IPS-18c (cell line): Measurements from ENCODE around the gene JPH3.

Source experiments
- H3K4me3 ChIP-seq: 2 replicates; pipeline ENCODE4 v1.7.0; 2013; ENCODE audit warnings: low read depth, mild to moderate bottlenecking, low read length, moderate library complexity; ENCODE audit not compliant: insufficient read depth
- H3K9me3 ChIP-seq: one replicate; pipeline ENCODE4 v1.6.1; 2013; ENCODE audit warnings: mild to moderate bottlenecking, low read length, moderate library complexity; ENCODE audit not compliant: control insufficient read depth, insufficient read depth

The JPH3 gene

GRCh38 chr16:87634411-87634810, 32.1 kb downstream of the JPH3 start:
- H3K4me3 ChIP-seq: no peak overlapping the region
- H3K9me3 ChIP-seq: peaks cover 5% of the 10 kb centered on the region

GRCh38 chr16:87635541-87636049, 33.3 kb downstream of the JPH3 start:
- no peak overlapping the region for H3K4me3 ChIP-seq
- H3K9me3 ChIP-seq: peaks cover 2% of the 10 kb centered on the region

GRCh38 chr16:87636050-87636684, 33.9 kb downstream of the JPH3 start:
- Histone ChIP-seq H3K4me3 (no peak overlapping the region), H3K9me3 (no peaks in the 10 kb centered on the region)

GRCh38 chr16:87636741-87637140, 34.4 kb downstream of the JPH3 start:
- no peak overlapping the region for H3K4me3 ChIP-seq
- H3K9me3 ChIP-seq: no peaks in the 10 kb centered on the region

- Histone ChIP-seq H3K4me3 (no peak overlapping the region), H3K9me3 (no peaks in the 10 kb centered on the region)
Observed at GRCh38 chr16:87637357-87637756, 35.0 kb downstream of the JPH3 start.

- no peaks in the 10 kb centered on the region for H3K9me3 ChIP-seq
Observed at GRCh38 chr16:87638736-87639135, 36.4 kb downstream of the JPH3 start.

GRCh38 chr16:87641721-87642120, 39.4 kb downstream of the JPH3 start:
- Histone ChIP-seq H3K9me3 (peaks cover 3% of the 10 kb centered on the region), H3K4me3 (no peak overlapping the region)

More at GRCh38 chr16:87638736-87639135, 36.4 kb downstream of the JPH3 start:
- no peak overlapping the region for H3K4me3 ChIP-seq

GRCh38 chr16:87642491-87642890, 40.2 kb downstream of the JPH3 start:
- H3K9me3 ChIP-seq: peaks cover 3% of the 10 kb centered on the region
- no peak overlapping the region for H3K4me3 ChIP-seq

GRCh38 chr16:87644186-87644585, 41.9 kb downstream of the JPH3 start:
- H3K4me3 ChIP-seq: no peak overlapping the region
- H3K9me3 ChIP-seq: peaks cover 3% of the 10 kb centered on the region

GRCh38 chr16:87644596-87644995, 42.3 kb downstream of the JPH3 start:
- H3K4me3 ChIP-seq: no peak overlapping the region

GRCh38 chr16:87645802-87646201, 43.5 kb downstream of the JPH3 start:
- peaks cover 3% of the 10 kb centered on the region for H3K9me3 ChIP-seq
- no peak overlapping the region for H3K4me3 ChIP-seq

More at GRCh38 chr16:87644596-87644995, 42.3 kb downstream of the JPH3 start:
- peaks cover 3% of the 10 kb centered on the region for H3K9me3 ChIP-seq

- peaks cover 3% of the 10 kb centered on the region for H3K9me3 ChIP-seq
- no peak overlapping the region for H3K4me3 ChIP-seq
Observed at GRCh38 chr16:87647431-87648185, 45.3 kb downstream of the JPH3 start.

GRCh38 chr16:87648236-87648635, 45.9 kb downstream of the JPH3 start:
- H3K4me3 ChIP-seq: no peak overlapping the region

GRCh38 chr16:87648698-87649487, 46.6 kb downstream of the JPH3 start:
- Histone ChIP-seq H3K4me3 (no peak overlapping the region), H3K9me3 (peaks cover 3% of the 10 kb centered on the region)

More at GRCh38 chr16:87648236-87648635, 45.9 kb downstream of the JPH3 start:
- peaks cover 3% of the 10 kb centered on the region for H3K9me3 ChIP-seq

GRCh38 chr16:87652386-87652785, 50.1 kb downstream of the JPH3 start:
- no peaks in the 10 kb centered on the region for H3K9me3 ChIP-seq
- H3K4me3 ChIP-seq: no peak overlapping the region

- no peaks in the 10 kb centered on the region for H3K9me3 ChIP-seq
- H3K4me3 ChIP-seq: no peak overlapping the region
Observed at GRCh38 chr16:87652799-87653198, 50.5 kb downstream of the JPH3 start.

GRCh38 chr16:87653234-87653633, 50.9 kb downstream of the JPH3 start:
- no peaks in the 10 kb centered on the region for H3K9me3 ChIP-seq
- H3K4me3 ChIP-seq: no peak overlapping the region
